H7 (cell line): Measurements from ENCODE around the gene SLC12A9. TPM values are rescaled to one million over a fixed set of nuclear protein-coding genes. Genes with fewer than 3 reads are reported as not detected.
A peak's percentile ranks its signal among the peaks of the same experiment; 100 is the strongest.
"Not testable (repeated sequence)": the region's sequence is repeated elsewhere in the genome, so short reads cannot be mapped to it uniquely, and the experiment has no call there.

ENCODE experiments used
- DNase-seq: peaks from one replicate; pipeline ENCODE4 v3.0.0; 2012
- H3K27me3 ChIP-seq: 2 replicates; pipeline ENCODE4 v1.6.0; 2011; ENCODE audit warnings: mild to moderate bottlenecking, low read length; ENCODE audit not compliant: control insufficient read depth, insufficient read depth
- H3K36me3 ChIP-seq: replicated peaks from 2 replicates; pipeline ENCODE4 v1.5.1; 2011; ENCODE audit warnings: low read length; ENCODE audit not compliant: control insufficient read depth, insufficient read depth
- H3K4me3 ChIP-seq: 2 replicates; pipeline ENCODE4 v1.5.1; 2011; ENCODE audit warnings: low read depth, mild to moderate bottlenecking, control low read depth, low read length, moderate library complexity; ENCODE audit not compliant: insufficient read depth
- total RNA-seq: library from RNA; depleted of rRNA; stranded (reverse); fragments of >200 nt; shearing (Covaris generic); gene quantifications from 2 replicates; pipeline ENCODE4 v1.2.3, GENCODE V29; 2014

SLC12A9 gene
- total RNA-seq, 1 experiment from 2014 or later = 21.9 TPM

DNA sequence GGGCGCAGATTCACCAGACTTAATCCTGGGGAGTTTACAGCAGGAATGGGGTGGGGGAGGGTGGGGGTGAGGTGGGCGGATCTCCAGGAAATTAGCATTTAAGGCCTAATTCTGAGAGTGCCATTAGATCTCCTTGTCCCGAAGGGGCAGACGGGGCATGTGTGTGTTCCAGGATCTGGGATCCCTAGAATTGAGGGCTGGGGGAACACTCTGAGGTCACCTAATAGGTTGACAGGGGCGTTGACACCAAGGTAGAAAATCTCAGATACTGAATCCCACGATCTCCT is 15.8 kb upstream of the SLC12A9 start:
- Histone ChIP-seq H3K4me3 (peak overlapping the region; percentile 41), H3K36me3 (no peaks in the 10 kb centered on the region), H3K27me3 (no peaks in the 10 kb centered on the region)
- DNase-seq = no peak

- no peaks in the 10 kb centered on the region for H3K36me3 ChIP-seq
- peak overlapping the region; percentile 41 for H3K4me3 ChIP-seq
- no peaks in the 10 kb centered on the region for H3K27me3 ChIP-seq
- peak; percentile 92 for DNase-seq
These were observed 15.2 kb upstream of the SLC12A9 start for GRCh38 chr7:100837099-100837836.

DNA sequence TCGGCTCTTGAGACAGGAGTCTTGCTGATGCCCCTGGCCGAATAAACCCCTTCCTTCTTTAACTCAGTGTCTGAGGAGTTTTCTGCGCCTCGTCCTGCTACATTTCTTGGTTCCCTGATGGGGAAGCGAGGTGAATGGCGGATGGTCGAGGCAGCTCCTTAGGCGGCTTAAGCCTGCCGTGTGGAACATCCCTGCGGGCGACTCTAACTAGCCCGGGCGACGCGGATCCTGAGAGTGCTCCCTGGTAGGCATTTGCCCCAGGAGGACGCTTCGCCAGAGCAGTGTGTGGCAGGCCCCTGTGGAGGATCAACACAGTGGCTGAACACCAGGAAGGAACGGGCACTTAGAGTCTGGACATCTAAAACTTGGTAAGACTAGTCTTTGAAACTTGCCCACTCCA is 13.2 kb upstream of the SLC12A9 start:
- no peaks in the 10 kb centered on the region for H3K36me3 ChIP-seq
- H3K27me3 ChIP-seq = no peaks in the 10 kb centered on the region
- no peak for DNase-seq
- H3K4me3 ChIP-seq = no peak overlapping the region

- Histone ChIP-seq H3K4me3 (no peak overlapping the region), H3K27me3 (no peaks in the 10 kb centered on the region), H3K36me3 (no peaks in the 10 kb centered on the region)
- DNase-seq = no peak
These were observed 11.9 kb upstream of the SLC12A9 start for GRCh38 chr7:100840470-100841100.

- no peak overlapping the region for H3K4me3 ChIP-seq
- H3K27me3 ChIP-seq = no peaks in the 10 kb centered on the region
- DNase-seq = no peak
- H3K36me3 ChIP-seq = no peaks in the 10 kb centered on the region
These were observed 5.2 kb upstream of the SLC12A9 start for GRCh38 chr7:100847360-100847759.

DNA sequence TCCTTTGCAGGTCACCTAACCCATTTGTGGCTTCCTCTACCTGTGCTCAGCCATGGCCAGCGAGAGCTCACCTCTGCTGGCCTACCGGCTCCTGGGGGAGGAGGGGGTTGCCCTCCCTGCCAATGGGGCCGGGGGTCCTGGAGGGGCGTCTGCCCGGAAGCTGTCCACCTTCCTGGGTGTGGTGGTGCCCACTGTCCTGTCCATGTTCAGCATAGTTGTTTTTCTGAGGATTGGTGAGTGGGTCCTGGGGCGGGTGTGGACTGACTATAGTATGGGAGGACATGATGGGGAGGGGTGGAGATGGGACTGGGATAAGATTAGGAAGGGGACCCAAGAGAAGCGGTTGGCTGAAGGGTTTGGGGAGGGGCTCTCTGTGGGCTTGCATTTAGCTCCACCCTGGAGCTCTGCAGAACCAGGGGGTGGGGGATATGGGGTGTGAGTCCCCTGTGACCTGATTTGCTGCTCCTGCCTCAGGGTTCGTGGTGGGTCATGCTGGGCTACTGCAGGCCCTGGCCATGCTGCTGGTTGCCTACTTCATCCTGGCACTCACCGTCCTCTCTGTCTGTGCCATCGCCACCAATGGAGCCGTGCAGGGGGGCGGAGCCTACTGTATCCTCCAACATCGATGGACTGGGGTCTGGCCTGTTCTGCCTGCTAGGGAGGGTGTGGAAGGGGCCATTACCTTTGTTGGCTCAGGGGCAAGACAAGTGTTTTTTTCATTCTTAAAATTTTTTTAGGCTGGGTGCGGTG is 1.8 kb downstream of the SLC12A9 start:
- no peak overlapping the region for H3K4me3 ChIP-seq
- peak; percentile 61 for DNase-seq

DNA sequence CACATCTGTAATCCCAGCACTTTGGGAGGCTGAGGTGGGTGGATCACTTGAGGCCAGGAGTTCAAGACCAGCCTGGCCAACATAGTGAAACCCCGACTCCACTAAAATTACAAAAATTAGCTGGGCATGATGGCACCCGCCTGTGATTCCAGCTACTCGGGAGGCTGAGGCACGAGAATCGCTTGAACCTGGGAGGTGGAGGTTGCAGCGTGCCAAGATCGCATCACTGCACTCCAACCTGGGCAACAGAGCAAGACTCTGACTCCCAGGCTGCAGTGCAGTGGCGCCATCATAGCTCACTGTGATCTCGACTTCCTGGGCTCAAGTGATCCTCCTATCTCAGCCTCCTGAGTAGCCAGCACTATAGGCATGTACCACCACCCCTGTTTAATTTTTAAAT is 2.4 kb downstream of the SLC12A9 start:
- not testable (repeated sequence) for H3K36me3 ChIP-seq, H3K27me3 ChIP-seq, DNase-seq, H3K4me3 ChIP-seq

More for the DNA sequence above, 1.8 kb downstream of the SLC12A9 start:
- H3K36me3 ChIP-seq = no peaks in the 10 kb centered on the region; the same call in 1 of the 2 replicates
- H3K27me3 ChIP-seq = no peaks in the 10 kb centered on the region; the same call in 1 of the 2 replicates

DNA sequence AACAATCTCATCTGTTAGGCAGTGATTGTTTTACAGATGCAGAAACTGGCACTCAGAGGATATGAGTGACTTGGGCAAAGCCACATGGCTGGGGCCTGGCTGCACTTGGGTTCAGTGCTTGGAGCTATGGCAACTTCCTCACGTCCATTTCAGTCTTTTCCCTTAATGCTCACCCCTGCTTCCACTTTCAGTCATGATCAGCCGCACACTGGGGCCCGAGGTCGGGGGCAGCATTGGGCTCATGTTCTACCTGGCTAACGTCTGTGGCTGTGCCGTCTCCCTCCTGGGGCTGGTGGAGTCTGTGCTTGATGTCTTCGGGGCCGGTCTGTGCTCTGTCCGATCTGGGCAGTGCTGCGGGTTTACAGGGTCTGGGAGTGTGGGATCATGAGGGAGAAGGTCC is 3.0 kb downstream of the SLC12A9 start:
- H3K36me3 ChIP-seq = peaks cover 3% of the 10 kb centered on the region
- DNase-seq = peak; percentile 6
- H3K4me3 ChIP-seq = no peak overlapping the region
- H3K27me3 ChIP-seq = no peaks in the 10 kb centered on the region; the same call in 1 of the 2 replicates

- H3K4me3 ChIP-seq = no peak overlapping the region
- no peaks in the 10 kb centered on the region; the same call in 1 of the 2 replicates for H3K27me3 ChIP-seq
- peaks cover 7% of the 10 kb centered on the region for H3K36me3 ChIP-seq
- DNase-seq = peak; percentile 41
These were observed 4.4 kb downstream of the SLC12A9 start for GRCh38 chr7:100856871-100857282.

- peak; percentile 43 for DNase-seq
- Histone ChIP-seq H3K4me3 (no peak overlapping the region), H3K36me3 (peaks cover 11% of the 10 kb centered on the region), H3K27me3 (no peaks in the 10 kb centered on the region)
These were observed 7.3 kb downstream of the SLC12A9 start for GRCh38 chr7:100859856-100860255.

GRCh38 chr7:100860702-100861615 is 8.4 kb downstream of the SLC12A9 start:
- H3K36me3 ChIP-seq = peaks cover 11% of the 10 kb centered on the region
- DNase-seq = peak; percentile 43
- H3K4me3 ChIP-seq = no peak overlapping the region
- no peaks in the 10 kb centered on the region for H3K27me3 ChIP-seq

DNA sequence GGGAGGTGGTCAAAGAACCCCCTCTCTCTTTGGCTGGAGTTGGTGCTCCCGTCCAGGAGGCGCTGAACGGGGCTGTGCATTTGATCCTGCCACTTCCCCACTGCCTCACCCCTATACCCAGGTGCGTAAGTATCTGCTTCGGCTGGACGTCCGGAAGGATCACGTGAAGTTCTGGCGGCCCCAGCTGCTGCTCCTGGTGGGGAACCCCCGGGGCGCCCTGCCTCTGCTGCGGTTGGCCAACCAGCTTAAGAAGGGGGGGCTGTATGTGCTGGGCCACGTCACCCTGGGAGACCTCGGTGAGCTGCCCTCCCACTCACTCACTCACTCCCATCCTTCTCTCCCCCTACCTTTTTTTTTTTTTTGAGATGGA is 9.1 kb downstream of the SLC12A9 start:
- Histone ChIP-seq H3K36me3 (peaks cover 11% of the 10 kb centered on the region), H3K27me3 (no peaks in the 10 kb centered on the region), H3K4me3 (no peak overlapping the region)
- DNase-seq = no peak

- H3K27me3 ChIP-seq = no peaks in the 10 kb centered on the region
- peaks cover 13% of the 10 kb centered on the region for H3K36me3 ChIP-seq
- DNase-seq = peak; percentile 13
- no peak overlapping the region for H3K4me3 ChIP-seq
These were observed 11.0 kb downstream of the SLC12A9 start for GRCh38 chr7:100863406-100863950.

DNA sequence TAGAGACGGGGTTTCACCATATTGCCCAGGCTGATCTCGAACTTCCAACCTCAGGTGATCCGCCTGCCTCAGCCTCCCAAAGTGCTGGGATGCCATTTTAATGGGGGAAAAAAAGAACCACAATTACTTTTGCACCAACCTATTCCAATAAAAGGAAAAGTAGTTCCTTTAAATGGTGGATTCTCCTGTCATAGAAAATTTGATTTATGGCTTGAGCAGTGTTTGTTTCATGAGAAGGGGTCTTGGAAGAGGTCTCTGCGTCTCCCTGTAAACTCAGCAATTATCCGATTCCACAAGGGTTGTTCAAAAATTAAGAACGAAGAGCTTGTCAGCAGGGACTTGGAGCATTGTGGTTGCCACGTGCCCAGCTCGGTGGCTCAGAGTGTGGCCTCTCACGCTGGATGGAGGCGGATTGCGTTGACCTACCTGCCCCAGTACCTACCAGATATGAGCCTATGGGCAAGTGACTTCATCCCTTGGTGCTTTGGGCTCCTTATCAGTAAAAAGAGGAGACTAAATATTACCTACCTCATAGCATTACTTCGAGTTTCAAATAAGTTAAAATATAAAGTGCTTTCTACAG is 11.8 kb downstream of the SLC12A9 start:
- Histone ChIP-seq H3K27me3 (no peaks in the 10 kb centered on the region), H3K36me3 (peaks cover 14% of the 10 kb centered on the region), H3K4me3 (no peak overlapping the region)
- DNase-seq = peak; percentile 21
